Activated CD4-positive, alpha-beta T cell treated with anti-CD3 and anti-CD28 coated beads for 1 hour (primary cell): ENCODE results near the gene HAL.

Experiments used
- DNase-seq: peaks from one replicate; pipeline ENCODE4 v3.0.0-alpha.2; 2020

Gene HAL, protein sequence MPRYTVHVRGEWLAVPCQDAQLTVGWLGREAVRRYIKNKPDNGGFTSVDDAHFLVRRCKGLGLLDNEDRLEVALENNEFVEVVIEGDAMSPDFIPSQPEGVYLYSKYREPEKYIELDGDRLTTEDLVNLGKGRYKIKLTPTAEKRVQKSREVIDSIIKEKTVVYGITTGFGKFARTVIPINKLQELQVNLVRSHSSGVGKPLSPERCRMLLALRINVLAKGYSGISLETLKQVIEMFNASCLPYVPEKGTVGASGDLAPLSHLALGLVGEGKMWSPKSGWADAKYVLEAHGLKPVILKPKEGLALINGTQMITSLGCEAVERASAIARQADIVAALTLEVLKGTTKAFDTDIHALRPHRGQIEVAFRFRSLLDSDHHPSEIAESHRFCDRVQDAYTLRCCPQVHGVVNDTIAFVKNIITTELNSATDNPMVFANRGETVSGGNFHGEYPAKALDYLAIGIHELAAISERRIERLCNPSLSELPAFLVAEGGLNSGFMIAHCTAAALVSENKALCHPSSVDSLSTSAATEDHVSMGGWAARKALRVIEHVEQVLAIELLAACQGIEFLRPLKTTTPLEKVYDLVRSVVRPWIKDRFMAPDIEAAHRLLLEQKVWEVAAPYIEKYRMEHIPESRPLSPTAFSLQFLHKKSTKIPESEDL

DNA sequence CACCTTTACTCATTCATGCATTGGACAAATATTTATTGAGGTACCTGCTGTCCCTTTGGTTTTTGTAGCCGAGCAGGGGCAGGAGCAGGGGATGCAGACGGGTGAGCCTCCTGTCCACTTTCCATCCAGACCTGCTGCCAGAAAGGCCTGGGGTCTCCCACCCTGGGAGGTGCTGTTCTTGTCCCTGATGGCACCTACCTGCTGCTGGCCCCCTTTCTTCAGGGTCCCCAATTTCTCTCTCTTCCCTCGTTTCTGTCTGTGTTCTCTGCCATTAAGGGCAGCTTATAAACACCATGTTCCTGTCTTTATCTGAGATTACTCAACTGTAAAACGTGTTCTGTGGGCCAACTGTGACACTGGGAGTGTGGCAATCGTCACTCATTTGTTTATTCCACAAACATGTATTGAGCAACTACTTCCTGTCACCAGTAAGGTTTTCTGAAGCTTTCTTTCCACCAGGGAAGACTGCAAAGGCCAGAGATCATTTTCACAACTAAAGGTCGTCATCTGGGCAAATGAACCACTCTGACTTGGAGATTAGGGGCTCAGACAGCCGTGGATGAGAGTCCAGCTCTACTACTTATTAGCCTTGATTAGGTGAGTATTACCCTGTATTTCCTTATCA lies at the start of gene HAL:
Gene HAL (minus strand): TSS at position 311 of the 625 bp plus-strand sequence. CDS start 434 bp downstream, outside the sequence.
- DNase-seq: no peak

DNA sequence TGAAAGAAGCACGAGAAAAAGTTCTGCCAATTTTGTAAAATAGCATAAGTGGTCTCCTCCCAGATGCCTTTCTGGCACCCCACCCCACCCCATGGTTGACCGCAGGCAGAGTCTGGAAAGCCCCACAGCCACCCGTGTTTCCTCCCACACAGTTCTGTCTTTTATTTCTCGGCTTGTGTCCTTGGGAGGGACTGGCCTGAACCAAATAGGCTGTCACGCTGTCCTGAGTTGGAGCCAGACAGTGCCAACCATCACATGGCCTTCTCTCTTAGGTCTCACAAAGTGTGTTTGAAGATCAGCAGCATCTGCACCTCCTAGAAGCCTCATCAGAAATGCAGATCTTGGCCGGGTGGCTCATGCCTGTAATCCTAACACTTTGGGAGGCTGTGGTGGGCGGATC lies 49.4 kb upstream of the HAL start:
- DNase-seq: no peak

DNA sequence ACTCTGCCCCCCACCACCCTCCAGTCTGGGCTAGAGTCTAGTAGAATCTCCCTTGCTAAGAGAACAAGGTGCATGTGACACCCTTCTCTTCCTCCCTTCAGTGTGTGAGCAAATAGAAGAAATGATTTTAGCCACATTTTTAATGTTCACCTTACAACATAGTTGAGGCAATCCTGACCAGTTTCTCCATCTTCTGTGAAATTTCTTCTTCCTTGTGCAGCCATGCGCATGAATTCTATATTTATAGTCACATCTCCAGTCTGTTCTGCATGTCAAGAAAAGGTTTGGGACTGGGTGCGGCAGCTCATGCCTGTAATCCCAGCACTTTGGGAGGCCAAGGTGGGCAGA lies 48.8 kb upstream of the HAL start:
- no peak for DNase-seq

DNA sequence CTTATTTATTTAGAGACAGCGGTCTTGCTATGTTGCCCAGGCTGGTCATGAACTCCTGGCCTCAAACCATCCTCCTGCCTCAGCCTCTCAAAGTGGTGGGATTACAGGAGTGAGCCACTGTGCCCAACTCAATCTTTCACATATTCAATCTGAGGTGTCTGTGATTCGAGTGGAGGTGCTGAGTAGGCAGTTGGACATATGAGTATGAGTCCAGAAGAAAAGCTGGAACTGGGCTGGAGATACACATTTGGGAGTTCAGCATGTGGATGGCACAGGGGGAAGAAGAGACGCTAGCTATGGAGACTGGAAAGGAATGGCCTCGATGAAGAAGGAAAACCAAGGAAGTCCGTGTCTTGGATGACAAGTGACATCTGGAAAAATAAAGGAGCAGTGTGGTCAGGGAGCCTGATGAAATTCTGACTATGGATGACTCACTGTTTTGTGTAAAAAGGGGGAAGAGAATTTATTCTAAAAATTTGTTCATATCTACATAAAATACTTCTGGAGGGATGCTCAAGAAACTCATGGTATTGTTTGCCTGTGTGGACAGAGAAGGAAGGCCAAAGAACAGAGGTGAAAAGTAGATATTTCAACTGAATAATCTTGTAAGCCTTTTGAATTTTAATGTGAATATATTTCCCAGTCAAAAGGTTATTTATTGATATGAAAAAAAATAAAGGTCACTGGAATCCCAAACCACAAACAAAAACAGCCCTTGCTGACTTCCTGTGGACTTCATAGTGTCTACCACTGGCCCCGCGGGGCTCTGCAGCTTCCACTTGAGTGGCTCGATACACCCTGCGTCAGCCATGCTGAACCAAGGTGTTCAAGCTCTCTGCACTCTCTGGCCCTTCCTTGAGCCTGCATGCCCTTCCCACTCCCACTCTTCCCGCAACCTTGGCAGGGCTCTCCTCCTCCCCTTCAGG lies 48.1 kb upstream of the HAL start:
- no peak for DNase-seq

DNA sequence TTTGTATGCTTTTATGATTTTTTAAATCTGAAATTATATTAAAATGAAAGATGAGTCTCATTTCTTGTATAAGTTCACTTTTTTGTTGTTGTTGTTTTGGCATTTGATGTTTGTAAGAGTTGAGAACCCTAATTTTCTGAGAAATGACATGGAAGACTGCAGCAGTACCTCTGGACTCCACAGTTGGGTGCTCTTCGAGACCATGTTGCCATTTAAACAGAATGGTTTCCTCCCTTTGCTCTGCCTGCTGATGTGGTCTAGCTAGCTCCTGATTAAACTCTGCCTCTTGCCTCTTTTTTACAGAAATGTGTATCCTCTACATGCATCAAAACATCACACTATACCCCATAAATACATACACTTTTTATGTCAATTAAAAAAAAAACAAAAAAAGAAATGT lies 45.0 kb upstream of the HAL start:
- DNase-seq: no peak

DNA sequence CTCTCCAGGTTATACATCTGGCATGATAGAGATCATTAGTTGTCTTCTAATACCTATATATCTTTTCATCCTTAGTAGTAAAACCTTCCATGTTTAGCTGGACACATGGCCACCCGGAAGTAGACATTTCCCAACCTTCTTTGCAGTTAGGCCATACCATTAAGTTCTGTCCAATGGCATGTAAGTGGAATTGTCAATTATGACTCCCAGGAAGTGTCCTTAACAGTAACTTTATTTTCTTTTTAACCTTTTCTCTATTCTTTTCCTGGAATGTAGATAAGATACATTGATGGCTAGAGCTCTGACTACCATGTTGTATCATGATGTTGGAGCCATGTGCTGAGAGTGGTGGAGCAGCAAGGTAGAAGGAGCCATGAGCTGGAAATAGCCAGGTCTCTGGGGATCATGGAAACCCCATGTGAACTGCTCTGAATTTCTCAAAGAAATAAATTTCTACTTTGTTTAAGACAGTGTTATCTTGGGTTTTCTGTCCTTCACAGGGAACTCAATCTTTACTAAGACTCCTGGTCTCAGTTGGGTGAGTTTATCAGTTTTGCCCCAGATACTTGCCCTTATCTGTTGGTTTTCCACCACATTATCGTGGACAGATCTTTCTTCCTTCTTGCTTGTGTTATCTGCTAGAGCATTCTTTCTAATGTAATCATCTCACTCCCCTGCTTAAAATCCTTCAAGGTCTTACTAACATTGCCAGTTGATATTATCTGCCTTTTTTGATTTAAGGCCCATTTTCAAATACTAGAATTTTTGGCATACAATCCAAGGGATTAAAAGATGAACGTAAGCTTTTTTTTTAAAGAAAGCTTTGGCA lies 44.4 kb upstream of the HAL start:
- DNase-seq: no peak

DNA sequence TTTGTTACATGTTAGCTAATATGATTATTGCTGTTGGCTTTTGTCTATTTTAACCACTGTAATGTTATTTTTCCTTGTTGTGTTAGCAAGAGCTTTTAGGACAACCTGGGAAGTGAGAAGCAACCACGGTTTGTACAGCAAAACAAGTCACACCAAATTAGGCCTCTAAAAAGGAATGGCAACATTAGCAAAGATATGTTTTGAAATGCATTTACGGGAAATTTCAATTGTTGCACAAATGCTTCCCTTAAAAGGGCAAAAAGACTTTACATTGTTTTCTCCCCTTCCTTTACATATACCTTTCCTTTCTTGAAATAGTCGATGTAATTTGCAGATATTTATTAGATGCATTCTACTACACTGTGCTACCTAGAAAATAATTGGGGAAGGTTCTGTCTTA lies 43.4 kb upstream of the HAL start:
- no peak for DNase-seq

GRCh38 chr12:96036765-96037455 lies 40.8 kb upstream of the HAL start:
- DNase-seq: no peak

GRCh38 chr12:96035283-96036236 lies 39.4 kb upstream of the HAL start, which contains the start of gene LTA4H:
Gene LTA4H (minus strand): TSS chr12:96035587. CDS start chr12:96035519, 68 bp downstream.
- peak; percentile 94 for DNase-seq

DNA sequence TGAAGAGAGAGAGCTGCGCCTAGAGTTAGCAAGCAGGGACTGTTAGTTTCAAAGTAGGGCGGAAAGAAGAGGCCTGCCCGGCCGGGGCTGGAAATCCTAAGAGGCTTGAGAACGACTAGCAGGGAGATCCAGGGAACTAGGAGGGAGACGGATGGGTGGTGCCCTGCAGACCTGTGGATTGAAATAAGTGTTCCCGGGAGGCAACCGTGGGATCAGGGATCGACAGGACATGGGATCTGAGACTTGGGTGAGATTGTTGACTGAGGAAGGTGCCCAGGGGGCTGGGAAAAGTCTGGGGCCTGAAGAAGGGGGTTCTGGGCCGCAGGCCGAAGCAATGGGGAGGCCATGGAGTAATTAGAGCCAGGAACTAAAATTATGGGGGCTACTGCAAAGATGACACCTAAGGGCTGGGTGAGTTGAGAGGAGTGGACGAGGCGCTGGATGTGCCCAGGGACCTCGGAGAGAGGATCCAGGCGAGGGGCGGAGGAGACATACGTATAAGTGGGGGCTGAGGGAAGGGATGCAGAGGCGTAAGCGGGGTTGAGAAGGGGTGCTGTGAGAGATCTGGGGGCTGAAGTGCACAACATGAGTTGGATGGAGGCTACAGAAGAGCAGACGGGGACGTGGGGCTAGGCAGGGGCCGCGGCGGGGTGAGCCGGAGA lies 38.6 kb upstream of the HAL start:
- DNase-seq: no peak

GRCh38 chr12:96033549-96034389 lies 37.6 kb upstream of the HAL start:
- DNase-seq: no peak

DNA sequence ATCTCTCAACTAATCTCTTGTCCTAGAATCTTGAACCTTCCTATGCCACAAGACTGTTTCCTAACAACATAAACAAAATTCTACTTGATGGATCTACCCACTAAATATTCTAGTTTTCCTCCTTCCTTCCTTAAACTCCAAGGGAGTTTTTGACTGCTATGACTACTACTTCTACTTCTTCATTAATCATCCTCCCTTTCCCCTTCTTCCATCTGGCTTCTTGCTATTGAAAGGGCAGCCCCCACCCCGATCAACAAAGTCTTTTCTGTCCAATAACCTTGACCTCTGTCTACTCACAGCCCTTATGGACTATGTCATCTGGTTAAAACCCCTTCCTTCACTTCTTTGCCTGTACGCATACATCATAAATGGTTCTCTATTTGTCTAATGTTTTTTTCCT lies 33.7 kb upstream of the HAL start:
- DNase-seq: no peak

GRCh38 chr12:96028538-96028937 lies 32.4 kb upstream of the HAL start:
- no peak for DNase-seq

- DNase-seq: no peak
Observed at GRCh38 chr12:96026331-96026730, 30.2 kb upstream of the HAL start.

DNA sequence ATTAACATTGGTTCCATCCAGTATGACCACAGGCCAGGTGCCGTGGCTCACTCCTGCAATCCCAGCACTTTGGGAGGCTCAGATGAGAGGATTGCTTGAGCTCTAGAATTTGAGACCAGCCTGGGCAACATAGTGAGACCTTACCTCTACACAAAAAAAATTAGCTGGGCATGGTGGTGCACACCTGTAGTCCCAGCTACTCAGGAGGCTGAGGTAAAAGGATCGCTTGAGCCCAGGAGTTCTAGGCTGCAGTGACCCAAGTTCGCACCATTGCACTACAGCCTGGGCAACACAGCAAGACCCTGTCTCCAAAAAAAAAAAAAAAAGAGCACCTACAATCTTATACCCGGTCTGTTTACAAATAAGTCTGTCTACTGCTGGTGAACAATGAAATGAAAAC lies 29.4 kb upstream of the HAL start:
- DNase-seq: no peak

DNA sequence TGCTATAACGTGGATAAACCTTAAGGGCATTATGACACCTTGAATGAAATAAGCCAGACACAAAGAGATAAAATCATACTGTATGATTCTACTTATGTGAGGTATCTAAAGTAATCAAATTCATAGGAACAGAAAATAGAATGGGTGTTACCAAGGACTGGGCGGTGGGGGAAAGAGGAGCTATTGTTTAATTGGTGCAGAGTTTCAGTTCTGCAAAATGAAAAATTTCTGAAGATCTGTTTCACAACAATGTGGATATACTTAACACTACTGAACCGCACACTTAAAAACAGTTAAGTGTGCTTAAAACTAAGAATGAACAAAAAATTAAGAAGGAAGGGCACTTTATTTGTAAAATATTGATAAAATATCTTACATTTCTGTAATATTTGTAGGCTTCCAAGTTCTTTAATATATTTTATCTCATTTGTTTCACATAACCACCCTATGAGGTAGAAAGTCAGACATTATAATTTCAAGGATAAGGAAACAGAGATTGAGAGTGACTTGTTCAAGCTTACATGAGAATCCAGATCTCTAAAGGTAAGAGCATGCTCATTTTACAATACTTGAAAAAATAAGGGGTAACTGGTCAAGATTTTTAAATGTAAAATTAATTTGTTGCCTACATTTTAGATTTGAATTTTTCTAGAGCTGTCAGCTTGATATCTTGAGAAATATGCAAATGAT lies 24.3 kb upstream of the HAL start:
- no peak for DNase-seq

- no peak for DNase-seq
Observed at GRCh38 chr12:96015672-96016071, 19.5 kb upstream of the HAL start.
